NT2/D1 (cell line): ENCODE results near the gene PPP3CA.

Experiments
- SUZ12 ChIP-seq: IDR thresholded peaks from 2 replicates; pipeline ENCODE4 v1.6.1; 2011; ENCODE audit not compliant: insufficient read length, insufficient read depth; ENCODE audit errors: extremely low read depth
- ZNF274 ChIP-seq: IDR thresholded peaks from 2 replicates; pipeline ENCODE4 v1.6.1; 2011; ENCODE audit warnings: mild to moderate bottlenecking, low read depth, low read length

DNA sequence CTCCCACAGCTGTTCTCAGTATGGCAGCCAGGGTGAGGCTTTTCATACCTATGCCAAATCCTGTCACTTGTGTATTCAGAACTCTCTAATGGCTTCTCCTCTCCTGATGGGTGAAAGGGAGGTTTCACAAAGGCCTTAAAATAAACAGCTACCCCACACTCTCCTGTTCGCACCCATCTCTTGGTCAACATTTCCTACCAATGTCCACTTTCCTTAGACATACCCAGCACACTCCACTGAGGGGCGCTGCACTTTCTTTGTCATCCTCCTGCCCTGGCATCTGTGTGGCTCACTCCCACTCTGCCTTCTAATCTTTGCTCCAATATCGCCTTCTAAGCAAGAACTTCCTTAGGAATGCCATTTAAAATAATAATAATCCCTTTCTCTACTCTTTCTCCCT lies 313.3 kb downstream of the PPP3CA start:
- TF ChIP-seq ZNF274: no peak
- no peak for TF ChIP-seq SUZ12
